NCI-H146 (cell line): ENCODE measurements around the gene GNA12.
"Not testable (repeated sequence)": the region's sequence is repeated elsewhere in the genome, so short reads cannot be mapped to it uniquely, and the experiment has no call there.

Experiments
- DNase-seq: peaks from one replicate; lab custom pipeline; 2025; lab: John Stamatoyannopoulos, UW

GNA12 gene

DNA sequence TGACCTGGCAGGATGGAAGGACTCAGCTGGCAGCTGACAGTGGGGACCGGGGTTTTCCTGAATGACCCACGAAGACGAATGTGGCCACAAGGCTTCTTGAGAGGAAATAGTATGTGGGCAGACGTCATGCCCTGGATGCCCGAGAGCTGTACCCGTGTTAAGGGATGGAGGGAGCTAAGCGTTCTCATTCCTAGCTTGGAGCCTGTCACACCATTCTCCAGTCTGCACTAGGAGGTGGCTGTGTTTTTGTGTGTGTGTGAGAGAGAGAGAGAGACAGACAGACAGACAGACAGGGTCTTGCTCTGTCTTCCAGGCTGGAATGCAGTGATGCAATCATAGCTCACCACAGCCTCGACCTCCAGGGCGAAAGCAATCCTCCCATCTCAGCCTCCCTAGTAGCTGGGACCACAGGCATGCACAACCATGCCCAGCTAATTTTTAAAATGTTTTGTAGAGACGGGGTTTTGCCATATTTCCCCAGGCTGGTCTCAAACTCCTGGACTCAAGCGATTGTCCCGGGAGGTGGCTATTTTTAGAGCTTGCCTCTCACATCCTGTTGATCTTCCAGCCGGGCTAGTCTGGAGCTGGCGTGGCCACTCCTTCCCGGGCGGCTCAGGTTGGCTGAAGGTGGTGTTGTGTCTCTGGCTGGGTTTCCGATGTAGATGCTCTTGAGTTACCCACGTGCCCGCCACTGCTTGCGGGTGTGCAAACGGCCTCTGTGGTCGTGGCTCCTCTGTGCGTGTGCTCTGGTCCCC is 154.0 kb downstream of the GNA12 start:
- DNase-seq = no peak

DNA sequence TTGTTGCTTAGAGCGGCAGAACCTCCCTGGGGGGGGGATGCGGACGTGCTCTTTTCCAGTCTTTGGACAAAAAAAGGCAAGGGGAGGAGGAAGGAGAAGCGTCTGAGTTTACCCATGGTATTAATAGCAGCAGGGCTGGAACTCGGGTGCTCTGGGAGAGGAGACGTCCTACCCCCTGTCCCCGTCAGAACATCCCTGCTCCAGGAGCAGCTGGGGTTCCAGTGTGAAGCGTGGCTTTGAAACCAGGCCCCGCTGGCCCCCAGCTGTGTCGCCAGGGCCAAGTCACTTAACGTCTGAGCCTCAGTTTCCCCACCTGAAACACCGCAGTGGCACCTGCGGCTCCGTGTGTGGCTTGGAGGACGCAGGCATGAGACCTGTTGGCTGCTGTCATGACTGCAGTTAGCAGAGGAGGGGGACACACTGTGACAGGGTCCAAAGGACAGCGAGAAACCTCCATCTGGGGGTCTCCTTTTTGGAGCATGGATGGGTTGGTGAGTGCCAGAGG is 154.7 kb downstream of the GNA12 start:
- no peak for DNase-seq

DNA sequence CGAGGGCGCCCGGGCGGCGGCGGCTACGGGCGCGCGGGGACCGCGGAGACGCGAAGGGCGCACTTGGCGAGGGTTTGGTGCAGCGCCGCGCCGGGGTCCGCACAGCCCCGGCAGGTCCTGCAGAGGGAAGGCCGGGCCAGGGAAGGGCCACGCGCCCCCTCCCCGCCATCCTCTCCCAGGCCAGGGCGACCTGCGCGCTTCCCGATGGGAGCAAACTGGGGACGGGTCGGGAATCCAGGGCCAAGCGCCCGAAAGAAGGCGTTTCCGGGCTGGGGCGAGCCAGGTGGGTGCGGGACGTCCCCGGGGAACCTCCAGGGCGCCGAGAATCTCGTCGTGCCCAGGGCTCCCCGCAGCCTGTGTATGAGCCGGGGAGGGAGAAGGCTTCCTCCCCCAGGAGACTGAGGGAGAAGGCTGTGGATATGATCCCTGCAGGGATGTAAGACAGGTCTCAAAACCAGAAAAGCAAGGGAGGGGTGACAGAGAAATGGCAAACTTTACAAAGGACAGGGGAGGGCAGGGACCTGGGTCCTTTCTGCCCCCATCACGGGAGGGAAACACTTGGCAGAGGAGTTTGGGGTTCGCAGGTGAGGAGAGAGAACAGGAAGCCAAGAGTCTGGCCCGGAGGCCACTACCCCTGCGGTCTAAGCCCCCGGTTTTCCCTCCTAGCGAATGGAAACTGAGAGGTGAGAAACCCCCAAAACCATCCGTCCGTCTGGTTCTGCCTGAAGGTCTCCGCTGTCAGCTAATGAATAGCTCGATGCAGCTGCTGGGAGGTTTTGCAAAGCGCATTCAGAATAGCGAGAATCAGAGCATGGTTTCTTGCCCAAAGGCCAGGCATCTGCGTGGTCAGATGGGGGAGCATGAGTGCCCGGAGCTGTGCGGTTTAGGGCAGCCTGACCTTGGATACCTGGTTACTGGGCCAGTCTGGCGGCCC is 155.4 kb downstream of the GNA12 start:
- no peak for DNase-seq

DNA sequence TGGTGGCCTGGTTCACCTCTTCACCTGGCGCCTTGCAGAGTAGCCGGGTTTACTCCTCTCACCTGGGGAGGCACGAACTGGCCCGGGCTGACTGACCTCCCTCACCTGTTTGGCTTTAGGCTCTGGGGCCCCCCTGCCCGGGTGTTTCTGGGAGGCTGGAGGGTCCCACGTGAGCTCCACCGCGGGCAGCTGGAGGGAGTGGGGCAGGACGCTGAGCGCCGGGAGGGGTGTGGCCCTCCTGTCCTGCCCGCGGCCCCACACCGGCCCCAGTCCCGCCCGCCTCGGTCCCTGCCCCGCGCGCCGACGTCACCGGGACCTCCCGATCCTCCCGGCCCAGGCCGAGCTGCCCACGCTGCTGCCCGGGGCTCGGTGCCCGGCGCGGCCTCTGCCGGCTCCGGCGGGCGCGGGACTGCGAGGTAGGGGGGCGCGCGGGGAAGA is 156.2 kb downstream of the GNA12 start, which contains the start of gene AMZ1:
AMZ1 (plus strand) TSS at position 322 of the 438 bp plus-strand sequence. CDS start 12,250 bp downstream, outside the sequence.
- DNase-seq = no peak

DNA sequence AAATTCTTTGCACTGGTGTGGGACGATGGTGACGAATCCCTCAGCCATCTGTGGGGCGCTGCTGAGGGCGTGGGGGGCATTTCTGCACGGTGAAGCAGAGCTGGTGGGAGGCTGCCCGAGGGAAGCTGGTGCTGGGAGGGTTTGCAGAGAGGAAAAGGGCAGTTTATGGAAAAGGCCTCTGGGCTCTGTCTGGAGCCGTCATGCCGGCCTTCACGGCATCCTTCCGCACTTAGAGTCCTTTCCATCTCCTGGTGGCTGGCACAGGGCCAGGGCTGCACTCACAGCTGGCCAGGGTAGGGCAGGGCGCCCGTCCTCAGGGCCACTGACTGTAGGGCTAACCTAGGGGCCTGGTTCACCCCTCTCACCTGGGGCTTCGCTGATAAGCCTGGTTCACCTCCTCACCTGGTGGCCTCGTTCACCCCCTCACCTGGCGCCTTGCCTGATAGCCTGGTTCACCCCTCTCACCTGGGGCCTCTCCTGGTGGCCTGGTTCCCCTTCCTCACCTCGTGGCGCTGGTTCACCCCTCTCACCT is 156.7 kb downstream of the GNA12 start:
- DNase-seq = peak; percentile 68

DNA sequence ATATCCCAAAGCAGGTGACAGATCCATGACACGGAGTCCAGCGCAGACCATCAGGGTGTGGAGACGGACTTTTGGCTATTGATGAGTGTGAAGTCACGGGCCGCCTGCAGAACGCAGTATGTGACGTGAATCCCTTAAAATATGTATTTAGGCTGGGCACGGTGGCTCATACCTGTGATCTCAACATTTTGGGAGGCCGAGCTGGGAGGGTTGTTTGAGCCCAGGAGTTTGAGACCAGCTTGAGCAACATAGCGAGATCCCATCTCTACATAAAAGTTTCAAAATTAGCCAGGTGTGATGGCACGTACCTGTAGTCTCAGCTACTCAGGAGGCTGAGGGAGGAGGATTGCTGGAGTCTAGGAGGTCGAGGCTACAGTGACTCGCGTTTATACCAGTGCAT is 158.0 kb downstream of the GNA12 start:
- DNase-seq = no peak

DNA sequence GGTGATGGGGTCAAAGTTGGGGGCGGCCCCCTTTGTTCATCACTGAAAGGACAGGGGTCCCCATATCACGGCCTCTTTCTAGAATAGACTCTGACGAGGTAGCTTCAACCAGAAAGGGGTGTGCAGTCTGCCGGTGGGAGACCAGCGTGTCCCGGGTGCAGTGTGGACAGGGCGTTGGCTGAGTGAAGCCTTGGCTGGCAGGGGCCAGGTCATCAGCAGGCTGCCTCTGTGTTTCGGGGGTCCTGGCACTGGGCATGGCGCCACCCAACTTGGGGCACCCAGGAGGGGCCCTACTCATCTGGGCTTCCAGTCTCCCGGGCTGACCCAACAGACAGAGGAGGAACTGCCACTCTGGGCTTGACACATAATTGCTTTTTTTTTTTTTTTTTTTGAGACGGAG is 159.6 kb downstream of the GNA12 start:
- no peak for DNase-seq

DNA sequence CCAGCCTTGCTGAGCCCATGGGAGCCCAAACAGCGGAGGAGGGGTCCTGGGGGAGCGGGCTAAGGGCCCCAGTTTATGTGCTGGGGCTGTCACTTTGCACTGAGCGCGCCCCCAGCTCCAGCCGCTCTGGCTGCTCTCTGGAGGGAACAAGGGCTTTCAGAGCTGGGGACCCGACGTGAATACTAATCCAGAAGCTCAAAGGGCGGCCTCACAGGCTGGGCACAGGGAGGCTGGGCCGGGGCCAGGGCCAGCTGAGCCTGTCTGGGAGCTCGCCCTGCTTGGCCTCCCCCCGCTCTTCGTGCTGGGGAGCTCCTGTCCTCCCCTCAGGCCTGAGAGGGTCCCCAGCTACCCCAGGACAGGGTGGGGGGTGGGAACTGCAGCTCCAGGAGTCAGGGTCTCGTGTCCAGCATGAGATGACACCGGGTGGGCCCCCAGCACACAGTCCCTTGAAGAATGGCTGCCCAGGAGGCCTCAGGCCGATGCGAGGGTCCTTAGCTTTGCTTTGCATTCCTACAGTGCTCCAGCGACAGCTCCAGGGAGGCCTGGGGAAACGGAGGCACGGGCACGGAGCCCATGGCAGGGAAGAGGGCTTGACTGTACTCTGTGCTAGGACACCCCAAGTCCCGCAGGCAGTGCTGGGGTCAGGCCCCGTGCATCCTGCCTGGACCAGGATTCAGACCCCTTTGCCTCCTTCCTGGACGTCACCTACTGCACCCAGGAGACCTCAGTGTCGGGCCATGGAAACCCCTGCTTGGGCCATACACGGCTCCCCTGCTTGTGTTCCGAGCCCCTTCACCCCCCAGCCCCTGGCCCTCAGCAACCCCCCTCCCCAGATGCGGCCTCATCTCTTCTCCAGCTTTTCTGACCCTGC is 161.9 kb downstream of the GNA12 start:
- DNase-seq = no peak

DNA sequence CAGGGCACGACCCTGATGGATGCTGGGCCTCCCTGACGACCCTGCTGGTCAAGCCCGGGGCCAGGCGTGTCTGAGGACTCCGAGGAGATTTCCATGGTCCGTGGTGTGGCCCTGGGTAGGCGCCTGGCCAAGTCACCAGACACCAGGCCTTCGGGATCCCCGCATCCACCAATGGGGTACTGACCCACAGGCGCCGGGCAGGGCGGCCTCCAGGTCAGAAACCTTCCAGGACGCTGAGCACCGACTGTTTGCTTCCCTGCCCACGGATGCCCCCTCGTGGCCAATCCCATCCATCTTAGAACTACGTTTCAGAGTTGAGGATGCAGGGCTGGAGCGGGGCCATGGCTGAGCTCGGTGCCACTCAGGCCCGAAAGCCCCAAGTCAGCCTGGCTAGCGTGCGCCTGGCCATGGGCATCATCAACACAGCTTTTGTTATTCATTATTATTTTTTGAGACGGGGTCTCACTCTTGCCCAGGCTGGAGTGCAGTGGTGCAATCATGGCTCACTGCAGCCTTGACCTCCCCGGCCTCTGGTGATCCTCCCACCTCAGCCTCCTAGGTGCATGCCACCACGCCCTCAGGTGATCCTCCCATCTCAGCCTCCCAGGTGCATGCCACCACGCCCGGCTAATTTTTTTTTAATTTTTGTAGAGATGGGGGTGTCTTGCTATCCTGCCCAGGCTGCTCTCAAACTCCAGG is 163.2 kb downstream of the GNA12 start:
- peak; percentile 73 for DNase-seq

DNA sequence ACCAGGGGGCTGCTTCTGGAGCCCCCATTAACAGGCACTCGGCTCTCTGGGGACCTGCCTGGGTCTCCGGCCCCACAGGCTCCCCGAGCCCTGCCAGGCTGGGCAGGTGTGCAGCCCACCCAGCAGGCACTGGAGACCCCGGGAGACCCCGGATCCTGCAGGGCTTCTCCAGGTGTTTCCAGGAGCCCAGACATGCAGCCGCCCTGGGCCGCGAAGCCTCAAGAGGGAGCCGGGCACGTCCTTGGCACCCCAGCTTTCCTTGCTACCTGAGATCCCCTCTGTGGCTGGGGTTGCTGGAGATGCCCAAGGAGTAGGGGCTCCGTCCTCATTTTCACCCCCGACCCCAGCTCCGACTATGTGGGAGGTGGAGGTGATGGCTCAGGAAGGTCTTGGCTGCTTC is 163.9 kb downstream of the GNA12 start:
- DNase-seq = no peak

DNA sequence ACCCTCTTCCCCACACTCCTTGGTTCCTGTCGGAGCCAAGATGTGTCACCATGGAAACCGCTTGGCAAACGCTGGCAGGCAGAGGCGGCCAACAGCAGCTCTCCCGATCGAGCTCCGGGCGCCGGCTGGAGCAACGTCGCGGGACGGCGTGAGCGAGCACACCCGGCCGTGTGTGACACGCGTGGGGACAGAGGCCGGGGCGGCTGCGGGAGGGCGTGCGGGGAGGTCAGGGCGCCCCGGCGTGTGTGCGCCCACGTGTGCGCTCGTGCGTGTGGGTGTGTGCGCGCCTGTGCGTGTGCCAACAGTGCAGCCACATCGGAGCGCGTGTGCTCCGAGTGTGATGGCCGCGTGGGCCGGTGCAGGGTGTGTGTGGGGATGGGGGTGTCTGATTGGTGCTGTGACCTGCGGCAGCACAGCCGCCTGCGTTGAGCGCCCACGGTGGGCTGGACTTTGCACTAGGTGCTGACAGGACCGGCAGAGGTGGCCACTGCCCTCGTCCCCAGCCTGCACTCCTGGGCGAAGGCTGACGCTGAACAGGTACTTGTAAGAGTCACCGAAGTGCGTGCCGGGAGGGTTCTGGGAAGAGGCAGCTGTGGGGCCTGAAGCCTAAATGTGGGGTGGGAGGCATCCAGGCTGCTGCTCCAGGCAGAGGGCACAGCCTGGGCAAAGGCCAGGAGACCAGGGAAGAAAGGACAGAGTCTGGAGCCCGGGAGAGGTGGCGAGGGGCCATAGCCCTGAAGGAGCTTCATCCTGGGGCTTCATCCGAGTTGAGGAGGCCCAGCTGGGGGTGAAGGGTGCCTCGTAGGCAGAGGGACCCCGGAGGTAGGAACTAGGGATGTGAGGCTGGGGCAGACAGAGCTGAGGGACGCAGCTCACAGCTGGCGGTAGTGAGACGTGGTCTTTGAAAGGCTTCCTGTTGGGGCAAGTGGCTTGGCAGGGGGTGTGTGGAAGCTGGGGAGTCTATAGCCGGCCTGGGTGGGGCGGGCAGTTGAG is 164.7 kb downstream of the GNA12 start:
- peak; percentile 19 for DNase-seq

DNA sequence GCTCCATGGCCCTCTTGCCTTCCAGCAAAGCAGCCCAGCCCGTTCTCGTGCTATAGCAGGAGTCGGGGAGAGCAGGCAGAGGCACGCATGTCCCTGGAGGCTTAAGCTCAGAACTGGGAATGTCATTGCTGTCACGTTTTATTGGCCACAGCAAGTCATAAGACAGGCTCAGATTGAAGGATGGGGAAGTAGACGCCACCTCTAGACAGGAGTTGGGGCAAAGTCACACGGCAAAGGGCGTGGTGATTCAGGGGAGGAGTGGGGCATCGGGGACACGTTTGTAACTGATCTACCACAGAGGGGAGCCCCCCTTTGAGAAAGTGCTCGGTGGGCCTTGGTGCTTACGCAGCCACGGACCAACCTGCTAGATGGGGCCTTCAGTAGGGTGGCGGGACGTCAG is 165.7 kb downstream of the GNA12 start:
- not testable (repeated sequence) for DNase-seq
